ENCODE data around the gene SPESP1.

The SPESP1 gene

GRCh38 chr15:68900027-68900426, 30.3 kb upstream of the SPESP1 start:
- no peak overlapping the region for H3K18ac ChIP-seq (ENCODE audit: low read length)
- no peak overlapping the region for H3K14ac ChIP-seq (ENCODE audit: low read length)
- H2AK5ac ChIP-seq (ENCODE audit: low read depth, low read length) = no peak overlapping the region
- no peak overlapping the region for H3K27ac ChIP-seq (replicated peaks; ENCODE audit: low read length)
- no peak overlapping the region for H3K4me2 ChIP-seq (ENCODE audit: insufficient read depth, low read length, poor library complexity, severe bottlenecking)
- H2BK5ac ChIP-seq (ENCODE audit: low read length) = no peak overlapping the region
- H3K23ac ChIP-seq (ENCODE audit: low read depth, low read length, poor library complexity) = no peak overlapping the region
- no peak overlapping the region for H4K8ac ChIP-seq (ENCODE audit: low read depth, low read length)
- DNase-seq (ENCODE audit: low spot score) = no peak
- no peak overlapping the region for H2BK120ac ChIP-seq (ENCODE audit: low read depth, low read length)
- H3K4ac ChIP-seq (ENCODE audit: low read length) = no peak overlapping the region
- no peaks in the 10 kb centered on the region for H3K79me1 ChIP-seq (ENCODE audit: low read depth, low read length)
- H3K9ac ChIP-seq (ENCODE audit: low read depth, low read length, poor library complexity) = no peak overlapping the region
- no peak overlapping the region for H2AFZ ChIP-seq (ENCODE audit: low read length)
- H2BK15ac ChIP-seq (ENCODE audit: low read length) = no peak overlapping the region
- H3K4me3 ChIP-seq (ENCODE audit: low read length in 2 of 2) = no peak overlapping the region
- H3K9me3 ChIP-seq (replicated peaks in 1 of 2; ENCODE audit: control insufficient read depth in 2 of 2, insufficient read depth in 1 of 2, low read depth in 1 of 2, low read length in 2 of 2) = peaks cover 0 to 3% of the 10 kb centered on the region in 2 donors
- H3K27me3 ChIP-seq (ENCODE audit: control insufficient read depth in 3 of 3, insufficient read depth in 3 of 3, low read depth in 1 of 3, low read length in 3 of 3) = peaks cover 0 to 3% (median 0%) of the 10 kb centered on the region in 3 experiments
- no CpG with 5 or more reads among the region's 3 CpGs for WGBS, 2 donors (ENCODE audit: extremely low coverage in 2 of 2, insufficient read length in 2 of 2, insufficient replicate concordance in 1 of 2)
- H3K36me3 ChIP-seq (replicated peaks in 1 of 2; ENCODE audit: control insufficient read depth in 2 of 2, insufficient read depth in 2 of 2, low read length in 2 of 2) = no peaks in the 10 kb centered on the region
- no peak overlapping the region for H4K91ac ChIP-seq (ENCODE audit: low read depth, low read length, poor library complexity)
- H2BK12ac ChIP-seq (ENCODE audit: low read length) = no peak overlapping the region
- no peaks in the 10 kb centered on the region for H3K4me1 ChIP-seq (ENCODE audit: control insufficient read depth in 2 of 2, insufficient read depth in 1 of 2, low read depth in 1 of 2, low read length in 2 of 2)

- H3K36me3 ChIP-seq (replicated peaks in 1 of 2; ENCODE audit: control insufficient read depth in 2 of 2, insufficient read depth in 2 of 2, low read length in 2 of 2) = no peaks in the 10 kb centered on the region
- no peak overlapping the region for H2AK5ac ChIP-seq (ENCODE audit: low read depth, low read length)
- peaks cover 0 to 3% of the 10 kb centered on the region in 2 donors for H3K9me3 ChIP-seq (replicated peaks in 1 of 2; ENCODE audit: control insufficient read depth in 2 of 2, insufficient read depth in 1 of 2, low read depth in 1 of 2, low read length in 2 of 2)
- H3K4ac ChIP-seq (ENCODE audit: low read length) = no peak overlapping the region
- peaks cover 0 to 3% (median 0%) of the 10 kb centered on the region in 3 experiments for H3K27me3 ChIP-seq (ENCODE audit: control insufficient read depth in 3 of 3, insufficient read depth in 3 of 3, low read depth in 1 of 3, low read length in 3 of 3)
- no peak overlapping the region for H4K8ac ChIP-seq (ENCODE audit: low read depth, low read length)
- H3K18ac ChIP-seq (ENCODE audit: low read length) = no peak overlapping the region
- no peak overlapping the region for H2BK15ac ChIP-seq (ENCODE audit: low read length)
- H2BK5ac ChIP-seq (ENCODE audit: low read length) = no peak overlapping the region
- H3K4me2 ChIP-seq (ENCODE audit: insufficient read depth, low read length, poor library complexity, severe bottlenecking) = no peak overlapping the region
- no peak overlapping the region for H3K27ac ChIP-seq (replicated peaks; ENCODE audit: low read length)
- H3K14ac ChIP-seq (ENCODE audit: low read length) = no peak overlapping the region
- no peak overlapping the region for H2BK12ac ChIP-seq (ENCODE audit: low read length)
- no peak overlapping the region for H2AFZ ChIP-seq (ENCODE audit: low read length)
- no peak overlapping the region for H3K23ac ChIP-seq (ENCODE audit: low read depth, low read length, poor library complexity)
- H3K4me3 ChIP-seq (ENCODE audit: low read length in 2 of 2) = no peak overlapping the region
- no peak for DNase-seq (ENCODE audit: low spot score)
- H3K79me1 ChIP-seq (ENCODE audit: low read depth, low read length) = no peaks in the 10 kb centered on the region
- no peak overlapping the region for H4K91ac ChIP-seq (ENCODE audit: low read depth, low read length, poor library complexity)
- no peak overlapping the region for H3K9ac ChIP-seq (ENCODE audit: low read depth, low read length, poor library complexity)
- no peaks in the 10 kb centered on the region for H3K4me1 ChIP-seq (ENCODE audit: control insufficient read depth in 2 of 2, insufficient read depth in 1 of 2, low read depth in 1 of 2, low read length in 2 of 2)
- WGBS, 2 donors (ENCODE audit: extremely low coverage in 2 of 2, insufficient read length in 2 of 2, insufficient replicate concordance in 1 of 2) = no CpG with 5 or more reads among the region's 2 CpGs
- no peak overlapping the region for H2BK120ac ChIP-seq (ENCODE audit: low read depth, low read length)
Observed at GRCh38 chr15:68907396-68907923, 22.9 kb upstream of the SPESP1 start.

- H3K4ac ChIP-seq (ENCODE audit: low read length) = no peak overlapping the region
- no peaks in the 10 kb centered on the region for H3K79me1 ChIP-seq (ENCODE audit: low read depth, low read length)
- no peak overlapping the region for H3K27ac ChIP-seq (replicated peaks; ENCODE audit: low read length)
- no peak overlapping the region for H4K8ac ChIP-seq (ENCODE audit: low read depth, low read length)
- no peak overlapping the region for H2BK5ac ChIP-seq (ENCODE audit: low read length)
- no peak overlapping the region for H4K91ac ChIP-seq (ENCODE audit: low read depth, low read length, poor library complexity)
- H2BK15ac ChIP-seq (ENCODE audit: low read length) = no peak overlapping the region
- H3K27me3 ChIP-seq (ENCODE audit: control insufficient read depth in 3 of 3, insufficient read depth in 3 of 3, low read depth in 1 of 3, low read length in 3 of 3) = peaks cover 0 to 3% (median 0%) of the 10 kb centered on the region in 3 experiments
- no peak overlapping the region for H3K18ac ChIP-seq (ENCODE audit: low read length)
- no peaks in the 10 kb centered on the region for H3K36me3 ChIP-seq (replicated peaks in 1 of 2; ENCODE audit: control insufficient read depth in 2 of 2, insufficient read depth in 2 of 2, low read length in 2 of 2)
- H3K14ac ChIP-seq (ENCODE audit: low read length) = no peak overlapping the region
- H2AFZ ChIP-seq (ENCODE audit: low read length) = no peak overlapping the region
- no peak overlapping the region for H3K4me3 ChIP-seq (ENCODE audit: low read length in 2 of 2)
- no peak for DNase-seq (ENCODE audit: low spot score)
- no peak overlapping the region for H2BK120ac ChIP-seq (ENCODE audit: low read depth, low read length)
- no peaks in the 10 kb centered on the region for H3K9me3 ChIP-seq (replicated peaks in 1 of 2; ENCODE audit: control insufficient read depth in 2 of 2, insufficient read depth in 1 of 2, low read depth in 1 of 2, low read length in 2 of 2)
- H3K4me1 ChIP-seq (ENCODE audit: control insufficient read depth in 2 of 2, insufficient read depth in 1 of 2, low read depth in 1 of 2, low read length in 2 of 2) = no peaks in the 10 kb centered on the region
- H3K9ac ChIP-seq (ENCODE audit: low read depth, low read length, poor library complexity) = no peak overlapping the region
- H3K23ac ChIP-seq (ENCODE audit: low read depth, low read length, poor library complexity) = no peak overlapping the region
- no peak overlapping the region for H2BK12ac ChIP-seq (ENCODE audit: low read length)
- H3K4me2 ChIP-seq (ENCODE audit: insufficient read depth, low read length, poor library complexity, severe bottlenecking) = no peak overlapping the region
- H2AK5ac ChIP-seq (ENCODE audit: low read depth, low read length) = no peak overlapping the region
Observed at GRCh38 chr15:68909601-68910100, 20.7 kb upstream of the SPESP1 start.

- Histone ChIP-seq H2BK12ac (ENCODE audit: low read length) (no peak overlapping the region), H2AFZ (ENCODE audit: low read length) (no peak overlapping the region), H4K91ac (ENCODE audit: low read depth, low read length, poor library complexity) (no peak overlapping the region), H3K4me1 (ENCODE audit: control insufficient read depth in 2 of 2, insufficient read depth in 1 of 2, low read depth in 1 of 2, low read length in 2 of 2) (no peaks in the 10 kb centered on the region), H3K14ac (ENCODE audit: low read length) (no peak overlapping the region), H3K9me3 (replicated peaks in 1 of 2; ENCODE audit: control insufficient read depth in 2 of 2, insufficient read depth in 1 of 2, low read depth in 1 of 2, low read length in 2 of 2) (no peaks in the 10 kb centered on the region), H3K27ac (replicated peaks; ENCODE audit: low read length) (no peak overlapping the region), H3K4ac (ENCODE audit: low read length) (no peak overlapping the region), H3K36me3 (replicated peaks in 1 of 2; ENCODE audit: control insufficient read depth in 2 of 2, insufficient read depth in 2 of 2, low read length in 2 of 2) (no peaks in the 10 kb centered on the region), H3K4me2 (ENCODE audit: insufficient read depth, low read length, poor library complexity, severe bottlenecking) (no peak overlapping the region), H2BK120ac (ENCODE audit: low read depth, low read length) (no peak overlapping the region), H3K9ac (ENCODE audit: low read depth, low read length, poor library complexity) (no peak overlapping the region), H3K18ac (ENCODE audit: low read length) (no peak overlapping the region), H3K27me3 (ENCODE audit: control insufficient read depth in 3 of 3, insufficient read depth in 3 of 3, low read depth in 1 of 3, low read length in 3 of 3) (peaks cover 0 to 3% (median 0%) of the 10 kb centered on the region in 3 experiments), H2BK5ac (ENCODE audit: low read length) (no peak overlapping the region), H3K23ac (ENCODE audit: low read depth, low read length, poor library complexity) (no peak overlapping the region), H3K4me3 (ENCODE audit: low read length in 2 of 2) (no peak overlapping the region), H2BK15ac (ENCODE audit: low read length) (no peak overlapping the region), H3K79me1 (ENCODE audit: low read depth, low read length) (no peaks in the 10 kb centered on the region), H2AK5ac (ENCODE audit: low read depth, low read length) (no peak overlapping the region), H4K8ac (ENCODE audit: low read depth, low read length) (no peak overlapping the region)
- no peak for DNase-seq (ENCODE audit: low spot score)
Observed at GRCh38 chr15:68910341-68910740, 20.0 kb upstream of the SPESP1 start.
